HG03558 (cell line): ENCODE results near the gene KCNH2.

Source experiments
- ATAC-seq: cut with Tn5 transposase; IDR thresholded peaks from one replicate; pipeline ENCODE4 v1.9.1; 2021; ENCODE audit warnings: moderate number of reproducible peaks; ENCODE audit not compliant: unreplicated experiment; ENCODE audit errors: extremely low read depth

The KCNH2 gene

DNA sequence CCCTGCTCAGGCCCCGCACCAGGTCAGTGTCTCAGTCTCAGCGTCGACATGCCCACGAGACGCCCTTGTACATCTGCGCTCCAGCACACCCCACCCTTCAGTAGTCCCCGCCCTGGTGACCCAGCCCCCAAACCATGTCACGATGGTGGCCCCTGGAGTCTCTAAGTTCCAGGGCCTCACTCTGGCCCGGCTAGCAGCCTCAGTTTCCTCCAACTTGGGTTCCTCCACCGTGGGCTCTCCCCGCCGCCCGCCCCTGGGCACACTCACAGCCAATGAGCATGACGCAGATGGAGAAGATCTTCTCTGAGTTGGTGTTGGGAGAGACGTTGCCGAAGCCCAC is 27.0 kb downstream of the KCNH2 start:
- no peak for ATAC-seq

DNA sequence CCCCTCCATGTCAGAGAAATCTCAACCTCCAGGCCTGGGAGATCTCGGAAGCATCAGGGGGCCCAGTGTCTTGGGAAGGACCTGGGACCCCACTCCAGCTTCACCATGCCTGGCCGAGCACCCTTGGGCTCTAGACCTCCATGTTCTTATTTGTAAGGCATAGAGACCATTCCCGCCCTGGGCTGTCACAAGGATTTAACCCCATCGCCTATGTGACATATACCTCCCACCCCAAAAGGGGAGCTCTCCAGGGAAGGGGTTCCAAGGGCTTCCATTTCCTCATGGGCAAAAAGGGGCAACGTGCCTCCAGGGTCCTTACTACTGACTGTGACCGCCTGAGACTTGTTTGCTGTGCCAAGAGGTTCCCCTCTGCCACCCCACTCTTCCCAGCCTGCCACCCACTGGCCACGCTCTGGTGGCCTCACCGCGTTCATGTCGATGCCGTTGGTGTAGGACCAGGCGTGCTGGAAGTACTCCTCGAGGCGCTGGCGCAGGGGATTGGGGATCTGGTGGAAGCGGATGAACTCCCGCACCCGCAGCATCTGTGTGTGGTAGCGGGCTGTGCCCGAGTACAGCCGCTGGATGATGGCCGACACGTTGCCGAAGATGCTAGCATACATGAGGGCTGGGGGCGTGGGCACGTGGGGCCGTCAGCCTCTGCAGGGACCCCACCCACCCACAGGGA is 27.5 kb downstream of the KCNH2 start:
- ATAC-seq: no peak

DNA sequence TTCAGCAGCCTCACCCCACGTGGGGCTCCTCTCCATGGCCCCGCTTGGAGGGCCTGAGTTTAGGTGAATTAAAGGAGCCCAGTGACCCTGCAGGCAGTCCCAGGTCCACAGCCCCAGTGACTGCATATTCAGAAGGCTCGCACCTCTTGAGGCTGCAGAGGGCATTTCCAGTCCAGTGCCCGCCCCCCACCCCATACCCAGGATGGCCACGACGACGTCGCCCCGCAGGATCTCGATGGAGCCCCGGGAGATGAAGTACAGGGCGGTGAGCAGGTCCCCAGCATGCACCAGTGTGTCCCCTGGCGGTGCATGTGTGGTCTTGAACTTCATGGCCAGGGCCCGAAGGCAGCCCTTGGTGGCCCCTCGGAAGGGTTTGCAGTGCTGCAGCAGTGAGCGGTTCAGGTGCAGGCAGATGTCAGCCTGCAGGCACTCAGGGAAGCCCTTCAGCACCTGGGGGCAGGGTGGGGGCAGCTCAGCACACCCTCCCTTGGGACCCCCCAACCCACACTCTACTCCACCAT is 28.1 kb downstream of the KCNH2 start:
- ATAC-seq: no peak

DNA sequence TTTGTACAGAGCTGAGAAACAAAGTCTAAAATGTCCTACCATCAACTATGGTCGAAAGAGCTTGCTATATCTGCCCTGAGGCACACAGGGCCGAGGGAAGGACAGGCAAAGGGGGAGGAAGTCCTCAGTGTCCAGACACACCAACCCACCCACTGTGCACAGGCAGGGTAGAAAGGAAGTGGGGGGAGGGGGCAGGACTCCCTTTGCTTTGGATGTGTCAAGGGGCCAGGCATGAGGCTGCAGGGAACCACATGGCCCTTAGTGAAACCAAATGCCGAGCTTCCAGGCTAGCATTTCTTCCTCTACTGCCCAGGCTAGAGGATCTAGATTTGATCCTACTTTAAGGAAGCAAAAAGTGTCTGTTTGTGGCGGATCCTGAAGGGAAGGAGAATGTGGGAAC is 28.6 kb downstream of the KCNH2 start:
- no peak for ATAC-seq

DNA sequence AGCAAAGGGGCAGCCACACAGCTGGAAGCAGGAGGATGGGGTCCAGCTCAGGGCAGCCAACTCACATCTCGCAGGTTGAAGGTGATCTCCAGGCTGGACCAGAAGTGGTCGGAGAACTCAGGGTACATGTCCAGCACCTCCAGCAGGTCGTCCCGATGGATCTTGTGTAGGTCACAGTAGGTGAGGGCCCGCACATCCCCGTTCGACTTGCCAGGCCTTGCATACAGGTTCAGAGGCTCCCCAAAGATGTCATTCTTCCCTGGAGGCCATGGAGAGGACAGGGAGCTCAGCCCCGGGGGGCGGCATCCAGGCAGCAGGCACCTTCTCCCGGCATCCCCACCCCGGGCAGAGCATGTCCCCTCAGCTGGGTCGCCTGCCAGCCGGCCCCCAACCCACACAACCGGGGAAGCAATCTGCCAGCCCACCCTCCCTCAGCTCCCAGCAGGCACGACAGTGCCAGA is 29.3 kb downstream of the KCNH2 start:
- ATAC-seq: no peak

DNA sequence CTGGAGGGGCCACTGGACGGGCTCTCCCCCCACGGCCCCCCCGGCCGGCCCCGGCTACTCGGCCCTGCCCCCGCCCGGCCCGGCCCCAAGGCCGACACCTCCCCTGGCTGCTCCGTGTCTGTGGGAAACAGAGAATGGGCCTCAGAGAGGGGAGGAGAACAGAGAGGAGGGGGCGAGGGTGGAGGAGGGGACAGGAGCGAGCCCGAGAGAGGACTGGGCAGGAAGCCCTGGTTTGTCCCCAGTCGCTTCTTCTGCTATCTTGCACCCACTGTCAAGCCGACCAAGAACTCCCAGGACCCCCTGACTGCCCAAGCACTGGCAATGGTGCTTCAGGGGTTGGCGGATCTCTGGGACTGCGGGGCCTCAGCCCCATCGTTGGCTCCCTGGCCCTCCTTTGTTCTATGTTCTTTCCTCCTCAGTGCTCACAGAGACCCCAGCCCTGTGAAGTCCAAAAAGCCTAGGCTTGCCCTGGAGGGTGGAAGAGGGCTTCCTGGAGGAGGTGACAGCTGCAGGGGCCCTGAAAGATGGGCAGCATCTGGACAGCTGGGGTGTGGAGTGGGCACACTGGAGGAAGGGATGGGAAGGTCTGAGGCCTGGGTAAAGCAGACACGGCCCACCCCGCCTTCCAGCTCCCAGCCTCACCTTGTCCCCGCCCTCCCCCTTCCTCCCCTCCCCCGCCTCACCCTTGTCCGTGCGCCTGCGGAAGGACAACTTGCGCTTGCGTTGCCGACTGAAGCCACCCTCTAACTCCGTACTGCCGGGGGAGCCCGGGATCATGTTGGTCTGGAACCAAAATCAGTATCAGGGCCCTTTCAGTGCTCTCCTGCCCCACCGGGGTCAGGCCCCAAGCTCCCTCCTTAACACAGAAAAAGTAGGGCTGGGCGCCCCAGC is 30.1 kb downstream of the KCNH2 start:
- ATAC-seq: no peak

DNA sequence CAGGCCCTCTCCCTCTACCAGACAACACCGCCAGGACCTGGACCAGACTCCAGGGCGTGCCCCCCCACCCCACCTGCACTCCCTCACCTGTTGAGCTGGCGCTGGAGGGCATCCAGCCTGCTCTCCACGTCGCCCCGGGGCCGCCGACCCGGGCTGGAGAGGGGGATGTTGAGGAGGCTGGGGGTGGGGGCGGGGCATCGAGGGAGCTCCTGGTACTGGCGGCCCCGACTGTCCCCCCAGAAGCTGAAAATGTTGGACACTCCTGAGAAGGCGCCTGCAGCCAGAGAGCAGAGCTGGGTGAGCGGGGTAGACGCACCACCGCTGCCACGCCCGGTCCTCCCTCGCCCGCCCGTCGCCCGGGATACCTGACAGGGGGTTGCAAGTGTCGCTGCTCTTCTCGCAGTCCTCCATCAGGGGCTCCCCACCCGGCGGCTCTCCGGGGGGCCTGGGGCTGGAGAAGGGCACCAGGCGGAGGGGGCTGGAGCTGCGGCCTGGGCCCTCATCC is 30.8 kb downstream of the KCNH2 start:
- no peak for ATAC-seq

DNA sequence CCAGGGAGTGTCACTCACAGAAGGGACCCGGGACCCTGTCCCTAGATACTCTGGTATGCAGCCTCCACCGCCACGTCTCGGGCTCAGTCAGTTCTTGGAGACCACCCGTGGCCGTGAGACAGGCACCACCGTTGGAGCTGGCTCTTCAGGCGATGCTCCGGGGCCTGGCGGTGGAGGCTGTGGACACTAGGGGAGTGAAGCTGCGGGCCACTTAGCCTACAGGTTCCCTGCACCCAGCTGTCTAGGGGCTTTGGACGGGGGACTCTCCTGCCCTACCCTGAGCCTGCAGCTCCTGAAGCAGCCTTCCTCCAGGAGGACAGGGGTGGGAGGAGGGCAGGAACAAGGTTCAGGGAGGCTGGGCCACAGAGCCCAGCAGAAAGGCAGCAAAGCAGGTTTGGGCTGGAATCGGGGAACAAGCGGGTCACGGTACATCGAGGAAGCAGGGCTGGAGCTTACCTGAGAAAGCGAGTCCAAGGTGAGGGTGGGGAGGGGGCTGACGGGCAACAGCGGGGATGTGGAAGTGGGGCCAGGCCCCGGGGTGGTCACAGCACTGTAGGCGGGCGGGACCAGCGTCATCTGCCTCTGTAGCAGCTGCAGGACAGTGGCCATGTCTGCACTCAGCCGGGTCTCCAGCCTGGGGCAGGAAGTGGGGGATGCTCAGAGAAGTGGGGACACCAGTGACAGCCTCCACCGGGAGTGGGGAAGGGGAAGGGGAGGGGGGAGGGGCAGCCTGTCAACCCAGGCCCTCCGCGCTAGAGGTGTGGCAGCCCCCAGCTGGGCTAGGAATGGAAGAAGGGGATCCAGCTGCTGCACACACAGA is 31.5 kb downstream of the KCNH2 start:
- no peak for ATAC-seq

DNA sequence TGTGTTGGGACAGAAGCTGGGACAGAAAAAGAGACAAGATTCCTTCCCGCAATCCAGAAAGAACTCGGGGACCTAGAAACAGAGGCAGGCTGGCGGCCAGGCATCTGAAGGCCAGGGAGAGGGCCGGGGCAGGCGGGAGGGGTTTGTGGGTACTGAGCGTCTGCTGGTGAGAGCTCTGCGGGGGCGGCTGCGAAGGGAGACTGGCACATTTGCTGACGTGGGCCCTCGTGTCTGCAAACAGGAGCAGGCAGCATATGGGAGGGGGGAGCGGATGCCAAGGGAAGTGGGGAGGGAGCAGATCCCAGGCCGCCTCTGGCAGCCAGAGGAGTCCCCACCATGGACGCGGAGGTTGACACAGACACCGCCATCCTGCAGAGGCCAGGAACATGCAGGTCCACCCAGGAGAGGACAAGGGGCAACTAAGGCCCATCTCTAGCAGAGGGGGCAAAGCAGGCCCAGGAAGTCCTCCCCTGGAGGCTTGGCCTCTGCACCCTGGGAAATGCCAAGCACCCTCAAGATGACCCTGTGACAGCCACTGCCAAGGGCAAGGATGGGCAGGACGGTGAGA is 32.2 kb downstream of the KCNH2 start:
- ATAC-seq: no peak

DNA sequence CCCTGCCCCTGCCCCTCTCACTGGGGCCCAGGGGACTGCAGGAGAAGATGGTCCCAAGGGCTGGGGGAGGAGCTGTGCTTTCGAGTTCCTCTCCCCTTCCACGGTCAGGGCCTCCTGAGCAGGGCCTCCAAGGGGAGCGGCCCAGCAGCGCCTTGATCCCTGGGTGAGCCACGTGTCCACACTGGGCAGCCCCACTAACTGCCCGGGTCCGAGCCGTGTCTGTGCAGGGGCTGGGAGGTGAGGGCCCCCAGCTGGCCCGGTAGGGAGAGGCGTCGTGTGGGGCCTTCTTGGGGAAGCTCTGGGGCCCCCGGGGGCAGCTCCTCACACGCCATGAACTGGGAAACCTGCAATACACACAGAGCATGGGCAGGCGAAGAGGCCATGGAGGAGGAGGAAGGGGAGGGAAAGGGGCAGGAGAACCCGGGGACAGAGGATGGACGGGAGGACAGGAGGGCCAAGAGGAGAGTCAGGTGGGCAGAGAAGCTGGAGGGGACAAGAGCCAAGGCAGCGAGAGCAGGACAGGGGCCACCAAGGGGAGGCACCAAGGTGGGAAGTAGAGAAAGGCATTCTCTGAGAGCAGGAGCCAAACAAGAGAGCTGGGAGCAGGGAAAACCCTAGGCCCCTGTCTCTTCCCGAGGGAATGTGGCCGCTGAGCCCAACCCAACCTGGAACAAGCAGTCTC is 32.8 kb downstream of the KCNH2 start:
- no peak for ATAC-seq

DNA sequence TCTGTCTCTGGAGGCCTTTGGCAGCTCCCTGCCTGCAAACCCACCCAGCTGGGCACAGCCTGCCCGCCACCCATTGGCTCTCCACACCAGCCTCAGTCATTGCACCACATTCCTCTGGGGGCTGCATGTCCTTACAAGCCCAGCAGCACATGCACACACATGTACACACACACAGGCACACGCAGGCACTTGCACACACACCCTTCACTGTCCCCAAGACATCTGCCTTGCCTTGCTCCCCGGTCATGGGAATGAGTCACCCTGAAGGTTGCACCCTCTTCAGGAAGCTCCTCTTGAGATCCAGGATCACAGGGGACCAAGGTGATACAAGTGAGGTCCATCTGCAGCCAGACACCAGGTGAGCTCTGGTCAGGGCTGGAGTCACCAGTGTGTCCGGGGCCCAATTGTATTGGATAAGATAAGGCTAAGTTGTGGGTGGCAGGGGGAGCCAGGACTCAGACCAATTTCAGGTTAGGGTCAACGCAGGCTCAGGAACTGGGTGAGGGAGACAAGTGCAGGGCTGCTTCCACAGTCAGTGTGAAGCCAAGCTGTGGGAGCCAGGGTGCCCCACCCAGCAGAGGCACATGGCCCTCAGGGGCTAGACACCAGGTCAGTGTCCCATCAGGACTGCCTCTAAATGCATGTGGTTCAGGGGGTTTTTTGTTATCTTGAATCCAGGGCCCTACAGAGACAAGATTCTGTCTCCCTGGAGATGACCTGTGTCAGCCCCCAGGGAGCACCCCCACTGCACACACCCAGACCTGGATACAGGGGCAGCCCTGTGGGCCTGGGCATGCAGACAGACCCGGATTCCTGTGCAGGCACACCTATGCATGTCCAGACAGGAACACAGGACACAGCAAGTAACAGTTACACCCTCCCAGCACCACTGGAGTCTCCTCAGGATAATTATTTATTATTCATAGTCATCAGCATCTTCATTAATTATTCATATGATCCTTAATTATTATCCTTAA is 33.8 kb downstream of the KCNH2 start:
- ATAC-seq: no peak

DNA sequence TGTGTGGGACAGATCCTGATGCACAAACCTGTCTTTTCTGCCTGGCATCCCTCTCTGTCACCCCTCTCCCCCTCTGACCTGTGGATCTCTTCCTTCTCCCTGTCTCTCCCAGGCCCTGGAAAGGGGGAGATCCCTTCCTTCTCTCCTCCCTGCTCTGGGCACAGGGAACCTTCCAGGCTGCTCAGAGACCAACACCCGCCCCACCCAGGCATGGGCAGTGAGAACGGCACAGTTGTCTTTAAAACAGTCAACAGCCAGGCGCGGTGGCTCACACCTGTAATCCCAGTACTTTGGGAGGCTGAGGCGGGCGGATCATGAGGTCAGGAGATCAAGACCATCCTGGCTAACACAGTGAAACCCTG is 34.7 kb downstream of the KCNH2 start:
- no peak for ATAC-seq

DNA sequence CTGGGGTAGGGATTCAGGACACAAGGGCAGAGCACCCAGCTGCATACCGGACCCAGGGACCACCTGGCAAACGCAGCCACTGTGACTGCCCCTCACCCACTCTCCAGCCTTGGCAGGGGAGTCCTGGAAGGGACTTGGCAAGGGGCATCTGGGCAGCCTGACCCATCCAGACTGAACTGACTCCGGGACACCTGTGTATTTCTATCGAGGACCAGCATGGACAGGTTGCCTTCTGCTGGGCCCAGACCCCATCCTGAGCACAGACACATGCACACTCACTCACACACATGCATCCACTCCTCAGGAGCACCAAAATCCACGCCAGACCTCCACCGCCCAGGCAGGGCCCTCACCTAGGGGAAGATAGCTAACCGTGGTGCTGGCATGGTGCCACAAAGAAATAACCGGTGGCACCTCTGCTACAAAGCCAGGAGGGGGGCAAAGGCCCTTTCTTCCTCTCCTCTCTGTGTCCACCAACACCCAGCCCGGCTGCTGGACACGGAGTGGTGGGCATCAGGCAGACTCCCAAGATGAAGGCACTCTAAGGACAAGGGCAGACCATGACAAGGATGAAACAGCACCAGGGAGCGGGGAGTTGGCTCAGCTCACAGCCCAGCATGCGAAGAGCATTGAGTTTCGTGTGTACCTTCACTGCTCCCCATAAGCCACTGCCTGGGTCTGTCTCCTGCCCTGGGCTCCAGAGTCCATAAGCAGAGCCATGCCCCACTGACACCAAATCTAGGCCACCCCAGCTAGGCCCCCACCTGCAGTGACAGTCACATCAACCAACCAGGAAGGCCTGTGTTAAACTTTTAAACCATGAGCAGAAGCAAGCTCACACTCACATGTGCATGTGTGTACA is 35.3 kb downstream of the KCNH2 start:
- no peak for ATAC-seq

DNA sequence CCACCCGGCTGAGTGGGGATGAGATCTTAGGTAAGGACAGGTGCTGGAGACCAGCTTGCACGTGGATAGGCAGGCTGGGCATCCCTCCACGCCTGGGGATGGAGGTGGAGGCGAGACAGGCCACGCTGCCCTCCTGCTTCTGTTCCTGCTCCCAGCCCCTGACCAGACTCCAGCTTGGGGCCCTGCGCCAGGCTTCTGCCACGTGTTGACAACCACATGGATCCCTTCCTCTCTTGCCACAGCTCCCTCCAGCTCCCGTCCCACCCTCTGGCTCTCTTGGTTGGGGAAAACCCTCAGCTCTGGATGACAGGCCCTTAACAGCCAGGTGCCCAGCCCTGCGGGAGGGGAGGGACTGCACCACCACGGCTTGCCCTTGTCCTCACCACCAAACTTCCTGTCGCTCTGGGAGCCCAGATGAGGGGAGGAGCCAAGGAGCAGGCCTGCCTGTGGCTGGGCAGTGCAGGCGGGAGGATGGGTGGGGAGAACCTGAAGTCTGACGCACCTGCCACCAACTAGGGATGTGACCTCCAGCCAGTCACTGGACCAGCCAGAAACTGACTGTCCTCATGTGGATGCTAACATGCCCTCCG is 36.0 kb downstream of the KCNH2 start:
- ATAC-seq: no peak

DNA sequence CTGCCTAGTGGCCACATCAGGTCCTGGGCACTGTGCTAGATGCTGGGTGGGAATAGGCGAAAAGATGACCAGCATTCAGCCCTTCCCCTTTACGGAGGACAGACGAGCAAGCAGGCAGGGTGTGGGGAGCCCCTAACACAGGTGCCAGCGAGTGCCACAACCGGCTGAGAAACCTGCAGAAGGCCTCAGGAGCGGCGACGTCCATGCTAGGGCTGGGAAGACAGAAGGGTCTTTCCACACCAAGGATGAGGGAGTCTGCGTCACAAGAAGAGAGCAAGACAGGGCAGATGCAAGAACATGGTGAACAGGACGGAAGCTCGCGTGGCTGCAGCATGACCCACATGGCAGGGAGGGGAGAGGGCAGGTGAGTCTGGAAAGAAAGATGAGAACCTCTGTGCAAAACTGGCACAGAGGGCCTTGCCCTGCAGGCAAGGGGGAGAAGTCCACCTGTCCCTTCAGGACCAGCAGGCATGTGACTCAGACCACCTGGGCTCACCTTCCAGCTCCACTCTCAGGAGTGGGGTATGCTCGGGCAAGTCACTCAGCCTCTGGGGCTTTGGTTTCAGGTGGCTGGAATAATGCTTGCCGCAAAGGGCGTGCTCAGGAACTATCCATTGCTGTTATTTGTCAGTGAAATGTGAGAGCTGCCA is 36.6 kb downstream of the KCNH2 start:
- no peak for ATAC-seq

DNA sequence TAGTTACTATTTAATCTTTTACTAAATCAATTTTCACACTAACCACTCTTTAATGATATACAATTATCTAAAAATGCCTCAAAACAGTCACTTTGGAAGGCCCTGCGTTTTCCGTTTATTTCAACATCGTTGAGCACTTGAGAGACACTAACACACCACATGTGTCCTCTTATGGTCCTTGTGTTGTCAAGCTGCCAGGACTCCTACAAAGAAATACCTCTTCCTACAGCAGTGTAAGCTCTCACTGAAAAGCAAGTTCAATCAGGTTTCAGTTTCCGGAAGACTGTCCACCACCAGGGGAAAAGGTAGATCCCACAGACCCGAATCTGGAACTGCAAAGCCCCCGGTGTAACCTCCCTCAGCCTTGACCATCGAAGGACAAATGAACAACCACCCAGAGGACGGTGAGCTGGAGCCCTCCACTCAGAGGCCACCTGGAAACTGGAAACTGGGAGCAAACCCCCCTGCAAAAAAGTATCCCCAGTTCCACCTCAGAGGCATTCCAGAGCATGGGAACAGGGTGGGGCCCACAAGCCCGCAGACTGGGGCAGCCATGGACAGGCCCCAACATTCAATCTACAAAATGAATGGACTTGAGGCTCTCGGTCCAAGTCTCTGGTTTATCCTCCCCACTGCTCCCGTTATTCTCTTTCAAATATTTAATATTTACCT is 37.6 kb downstream of the KCNH2 start:
- ATAC-seq: no peak
